Right lobe of liver (tissue), 6 donors: ENCODE results near the gene CRB1. TPM values are rescaled to one million over a fixed set of nuclear protein-coding genes. Genes with fewer than 3 reads are reported as not detected.

Experiments used
- ATAC-seq, 4 donors: fragments of 200-7000 bp; cut with Tn5 transposase; one replicate each; pipeline ENCODE4 v1.9.1; 2020; ENCODE audit warnings: mild to moderate bottlenecking in 4 of 4, moderate library complexity in 4 of 4
- DNase-seq, 3 donors: peaks; one replicate each; pipeline ENCODE4 v3.0.0-alpha.2; 2020
- H3K27ac ChIP-seq, 3 donors: fragments of 200-600 bp; one replicate each; pipeline ENCODE4 v1.8.0; 2022
- H3K27me3 ChIP-seq, 2 donors: fragments of 200-600 bp; one replicate each; pipeline ENCODE4 v1.8.0; 2022
- H3K36me3 ChIP-seq, 4 donors: fragments of 200-600 bp; sonication (generic) in 1 of 4; one replicate each; pipeline versions ENCODE4 v1.5.1 to v1.8.0; 2017 to 2022; ENCODE audit warnings: control low read depth in 1 of 4
- H3K4me1 ChIP-seq, 4 donors: fragments of 200-600 bp; sonication (generic) in 1 of 4; one replicate each; pipeline versions ENCODE4 v1.5.1 to v1.8.0; 2017 to 2022; ENCODE audit warnings: control low read depth in 1 of 4
- H3K4me3 ChIP-seq, 3 donors: fragments of 200-600 bp; one replicate each; pipeline ENCODE4 v1.8.0; 2022
- H3K9me3 ChIP-seq, 4 donors: fragments of 200-600 bp; sonication (generic) in 1 of 4; one replicate each; pipeline versions ENCODE4 v1.5.1 to v1.8.0; 2017 to 2022; ENCODE audit warnings: control low read depth in 1 of 4
- POLR2A ChIP-seq: fragments of 450-650 bp; IDR thresholded peaks from one replicate; pipeline ENCODE4 v1.6.1; 2017; ENCODE audit warnings: antibody characterized with exemption, mild to moderate bottlenecking
- WGBS: methylation state at CpG from one replicate; pipeline ENCODE4 v1.1.6; 2018; ENCODE audit warnings: low coverage, low lambda C conversion rate; ENCODE audit not compliant: insufficient coverage; ENCODE audit errors: missing lambda C conversion rate; 5-methylcytosine and 5-hydroxymethylcytosine counted together
- intact Hi-C, 2 donors: fragments of 100-400 bp; cut with DNase I; formaldehyde crosslinking; loops; one replicate each; pipeline versions ENCODE4 v1.11.2 to v1.14.1; 2022
- total RNA-seq, 6 experiments: library from RNA; depleted of rRNA in 2 of 6; stranded (reverse); fragments of >200 nt in 2 of 6; fragmentation: NEBNext Ultra II Directional in 3 of 6; extraction: Animal tissue kit (Norgen Biotek cat#: 25700) in 3 of 6; gene quantifications; one replicate each; pipeline versions ENCODE4 v1.1.0 to v1.2.4, GENCODE V29; 2016 to 2023
- TF ChIP-seq, protein P1 (sequence below), 4 donors: fragments of 200-600 bp in 3 of 4; fragments of 450-650 bp in 1 of 4; IDR thresholded peaks; one replicate each; pipeline versions ENCODE4 v1.5.1 to v1.8.0; 2016 to 2022; ENCODE audit warnings: antibody characterized with exemption in 4 of 4, mild to moderate bottlenecking in 2 of 4
- donor health status: DM: no; HTN: yes; CAD: no.
- donor health status: DM: no; HTN: no; CAD: no.
- donor health status: DM: no; HTN: no; CAD: no.
- donor health status: DM: no; HTN: yes; CAD: no.
- donor health status: DM: no; HTN: yes; CAD: no.

The CRB1 gene
- total RNA-seq, 6 experiments from 2014 or later: 0.29 TPM; not detected in 5

DNA sequence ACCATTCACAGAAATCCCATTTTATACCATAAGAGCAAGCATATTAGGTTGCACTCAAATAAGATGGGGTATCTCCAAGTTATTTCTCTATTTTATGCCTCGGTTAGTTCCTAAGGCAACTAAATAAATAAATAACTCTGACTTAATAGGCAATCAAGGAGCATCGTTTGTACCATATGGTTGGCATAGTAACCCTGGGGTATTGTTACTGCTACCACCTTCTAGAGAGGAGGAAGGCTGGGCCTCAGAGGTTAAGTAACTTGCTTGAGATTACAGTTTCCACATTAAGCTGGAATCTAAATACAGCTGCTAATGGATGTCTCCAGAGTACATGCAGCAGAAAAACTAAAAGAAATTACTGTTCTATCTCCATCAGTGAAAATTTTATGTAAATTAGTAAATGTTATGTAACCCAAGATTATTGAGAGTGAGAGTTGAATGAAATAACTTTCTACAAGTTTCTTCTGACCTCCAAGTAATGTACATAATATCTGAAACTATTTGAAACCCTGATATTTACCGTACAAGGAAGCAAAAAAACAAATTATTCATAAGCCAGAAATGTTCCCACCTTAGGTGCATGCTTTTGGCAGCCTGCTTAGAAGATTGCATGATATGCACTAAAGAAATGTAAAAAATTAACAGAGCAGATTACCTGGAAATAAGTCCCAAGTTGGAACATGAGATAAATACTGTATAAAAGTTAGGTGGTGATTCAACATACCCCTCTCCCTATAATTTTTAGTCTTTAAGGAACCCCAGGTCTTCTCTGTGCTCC lies 127.0 kb downstream of the CRB1 start:
- 51% methylated on average over 3 of the region's 3 CpGs for WGBS
- no peak for DNase-seq
- intact Hi-C loops: no loop called here

DNA sequence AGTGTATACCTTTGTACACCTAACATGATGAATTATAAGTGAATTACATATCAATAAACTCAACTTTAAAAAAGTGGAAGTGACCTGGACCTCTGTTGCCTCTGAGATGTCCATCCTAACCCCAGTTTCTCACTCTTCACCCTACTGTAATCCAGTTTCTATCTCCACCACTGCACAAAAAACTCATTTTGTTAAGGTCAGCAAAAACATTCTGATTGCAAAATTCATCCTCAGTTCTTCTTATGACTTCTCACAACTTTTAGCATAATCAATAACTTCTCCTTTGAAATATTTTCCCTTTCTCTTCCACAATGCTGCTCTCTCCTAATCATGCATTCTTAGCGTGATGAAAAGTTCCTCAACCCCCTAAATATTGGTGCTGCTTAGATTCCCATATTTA lies 129.8 kb downstream of the CRB1 start:
- WGBS: 92% methylated on average over 1 of the region's 1 CpG

More for the DNA sequence above, 127.0 kb downstream of the CRB1 start:
- H3K4me3 ChIP-seq: no peak overlapping the region
- H3K27me3 ChIP-seq: no peaks in the 10 kb centered on the region
- no peak overlapping the region for H3K27ac ChIP-seq
- no peaks in the 10 kb centered on the region for H3K9me3 ChIP-seq
- no peak for ATAC-seq
- TF ChIP-seq POLR2A: no peak
- TF ChIP-seq, protein P1, sequence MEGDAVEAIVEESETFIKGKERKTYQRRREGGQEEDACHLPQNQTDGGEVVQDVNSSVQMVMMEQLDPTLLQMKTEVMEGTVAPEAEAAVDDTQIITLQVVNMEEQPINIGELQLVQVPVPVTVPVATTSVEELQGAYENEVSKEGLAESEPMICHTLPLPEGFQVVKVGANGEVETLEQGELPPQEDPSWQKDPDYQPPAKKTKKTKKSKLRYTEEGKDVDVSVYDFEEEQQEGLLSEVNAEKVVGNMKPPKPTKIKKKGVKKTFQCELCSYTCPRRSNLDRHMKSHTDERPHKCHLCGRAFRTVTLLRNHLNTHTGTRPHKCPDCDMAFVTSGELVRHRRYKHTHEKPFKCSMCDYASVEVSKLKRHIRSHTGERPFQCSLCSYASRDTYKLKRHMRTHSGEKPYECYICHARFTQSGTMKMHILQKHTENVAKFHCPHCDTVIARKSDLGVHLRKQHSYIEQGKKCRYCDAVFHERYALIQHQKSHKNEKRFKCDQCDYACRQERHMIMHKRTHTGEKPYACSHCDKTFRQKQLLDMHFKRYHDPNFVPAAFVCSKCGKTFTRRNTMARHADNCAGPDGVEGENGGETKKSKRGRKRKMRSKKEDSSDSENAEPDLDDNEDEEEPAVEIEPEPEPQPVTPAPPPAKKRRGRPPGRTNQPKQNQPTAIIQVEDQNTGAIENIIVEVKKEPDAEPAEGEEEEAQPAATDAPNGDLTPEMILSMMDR (IDR thresholded peaks at IDR 0.05): no peak
- no peaks in the 10 kb centered on the region for H3K36me3 ChIP-seq
- no peaks in the 10 kb centered on the region for H3K4me1 ChIP-seq

DNA sequence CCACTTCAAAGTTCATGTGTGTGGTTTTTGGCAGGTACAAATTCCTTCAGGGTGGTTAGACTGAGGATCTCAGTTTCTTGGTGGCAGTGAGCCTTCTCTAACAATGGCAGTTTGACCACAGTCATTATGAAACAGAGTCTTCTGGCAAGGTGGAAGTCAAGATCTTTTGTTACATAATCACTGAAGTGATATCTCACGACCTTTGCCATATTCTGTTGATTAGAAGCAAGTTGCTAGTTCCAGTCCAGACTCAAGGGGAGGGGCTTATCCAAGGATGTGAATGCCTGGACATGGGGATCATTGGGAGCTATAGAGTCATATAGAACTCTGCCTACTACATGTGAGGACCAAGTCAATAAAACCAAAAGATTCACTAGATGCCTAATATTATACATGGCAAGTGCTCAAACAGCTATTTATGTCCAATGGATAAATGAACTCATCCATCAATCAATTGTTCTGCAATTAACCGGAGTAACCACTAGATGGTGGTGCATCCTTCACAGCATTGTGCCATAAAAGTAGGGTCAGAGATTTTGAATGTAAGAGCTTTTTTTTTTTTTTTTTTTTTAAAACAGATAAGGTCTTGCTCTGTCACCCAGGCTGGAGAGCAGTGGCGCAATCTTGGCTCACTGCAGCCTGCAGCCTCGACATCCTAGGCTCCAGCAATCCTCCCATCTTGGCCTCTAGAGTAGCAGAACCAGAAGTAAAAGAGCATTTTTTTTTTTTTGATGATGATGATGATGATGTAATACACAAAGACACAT lies 131.9 kb downstream of the CRB1 start:
- intact Hi-C loops: no loop called here
- Histone ChIP-seq H3K9me3 (no peaks in the 10 kb centered on the region), H3K27ac (no peak overlapping the region), H3K27me3 (no peaks in the 10 kb centered on the region), H3K36me3 (no peaks in the 10 kb centered on the region), H3K4me3 (no peak overlapping the region), H3K4me1 (no peaks in the 10 kb centered on the region)
- WGBS: 5% methylated on average over 4 of the region's 4 CpGs
- no peak for TF ChIP-seq POLR2A
- TF ChIP-seq, protein P1 (IDR thresholded peaks at IDR 0.05): peak; percentile 46 to 62 (median 48)
- DNase-seq (peak in 1 of 3 donors; percentile 25), ATAC-seq (peak; percentile 72 to 93 (median 88))

More for the DNA sequence above, 129.8 kb downstream of the CRB1 start:
- TF ChIP-seq POLR2A: no peak
- TF ChIP-seq, protein P1 (IDR thresholded peaks at IDR 0.05): no peak
- H3K27ac ChIP-seq: no peak overlapping the region
- H3K4me3 ChIP-seq: no peak overlapping the region
- intact Hi-C loops: no loop called here
- H3K4me1 ChIP-seq: no peaks in the 10 kb centered on the region
- no peaks in the 10 kb centered on the region for H3K9me3 ChIP-seq
- no peak for DNase-seq
- no peaks in the 10 kb centered on the region for H3K27me3 ChIP-seq
- no peak for ATAC-seq
- H3K36me3 ChIP-seq: no peaks in the 10 kb centered on the region

DNA sequence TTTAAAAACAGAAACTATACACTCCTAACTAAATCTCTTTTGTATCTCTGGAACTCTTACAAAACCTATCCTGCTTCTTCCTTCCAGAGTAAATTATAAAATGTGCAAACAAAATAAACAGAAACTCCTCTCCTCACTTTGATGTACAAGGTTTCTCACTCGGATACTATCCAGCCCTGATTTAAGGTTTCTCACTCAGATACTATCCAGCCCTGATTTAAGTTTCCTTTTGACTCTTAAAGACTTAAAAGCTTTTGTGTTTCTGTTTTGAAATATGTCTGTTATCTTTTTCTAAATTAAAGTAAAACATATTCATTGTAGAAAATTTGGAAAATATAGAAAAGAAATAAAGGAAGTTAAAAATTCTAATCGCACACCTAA lies 132.5 kb downstream of the CRB1 start:
- 59% methylated on average over 2 of the region's 2 CpGs for WGBS
- TF ChIP-seq POLR2A: no peak
- TF ChIP-seq, protein P1 (IDR thresholded peaks at IDR 0.05): no peak

More for the DNA sequence above, 132.5 kb downstream of the CRB1 start:
- no peaks in the 10 kb centered on the region for H3K27me3 ChIP-seq
- H3K9me3 ChIP-seq: no peaks in the 10 kb centered on the region
- no peak for ATAC-seq
- intact Hi-C loops: no loop called here
- DNase-seq: no peak
- H3K4me1 ChIP-seq: no peaks in the 10 kb centered on the region
- H3K27ac ChIP-seq: no peak overlapping the region
- H3K36me3 ChIP-seq: no peaks in the 10 kb centered on the region
- H3K4me3 ChIP-seq: no peak overlapping the region
